Measurements from ENCODE around the gene DEFB131B.
"Not testable (repeated sequence)": the region's sequence is repeated elsewhere in the genome, so short reads cannot be mapped to it uniquely, and the experiment has no call there.

Gene DEFB131B

GRCh38 chr11:71878059-71878458 lies at the start of gene DEFB131B:
DEFB131B (plus strand) TSS chr11:71878453; CDS start chr11:71878453, 0 bp downstream.
- DNase-seq = not testable (repeated sequence)

- DNase-seq = not testable (repeated sequence)
Measured at GRCh38 chr11:71829247-71829646, 49.0 kb upstream of the DEFB131B start.

GRCh38 chr11:71829686-71830085 lies 48.6 kb upstream of the DEFB131B start:
- not testable (repeated sequence) for DNase-seq

- DNase-seq = not testable (repeated sequence)
Measured at GRCh38 chr11:71832811-71833210, 45.4 kb upstream of the DEFB131B start, which contains the start of gene DEFB108B. DEFB108B (plus strand) TSS chr11:71833200; CDS start chr11:71833200, 0 bp downstream.

- DNase-seq = not testable (repeated sequence)
Measured at GRCh38 chr11:71842720-71843119, 35.5 kb upstream of the DEFB131B start.

GRCh38 chr11:71843355-71843754 lies 34.9 kb upstream of the DEFB131B start:
- DNase-seq = not testable (repeated sequence)

- DNase-seq = no peak
Measured at GRCh38 chr11:71843858-71844257, 34.4 kb upstream of the DEFB131B start.

GRCh38 chr11:71853895-71854294 lies 24.4 kb upstream of the DEFB131B start:
- DNase-seq = not testable (repeated sequence)

GRCh38 chr11:71855880-71856279 lies 22.4 kb upstream of the DEFB131B start:
- DNase-seq = not testable (repeated sequence)

GRCh38 chr11:71860835-71861234 lies 17.4 kb upstream of the DEFB131B start:
- DNase-seq = not testable (repeated sequence)

GRCh38 chr11:71863978-71864627 lies 14.2 kb upstream of the DEFB131B start:
- peak; percentile 46 for DNase-seq

- DNase-seq = not testable (repeated sequence)
Measured at GRCh38 chr11:71867209-71867608, 11.0 kb upstream of the DEFB131B start.

GRCh38 chr11:71869931-71870330 lies 8.3 kb upstream of the DEFB131B start:
- peak; percentile 5 for DNase-seq

- not testable (repeated sequence) for DNase-seq
Measured at GRCh38 chr11:71870661-71871060, 7.6 kb upstream of the DEFB131B start.

GRCh38 chr11:71876262-71876661 lies 2.0 kb upstream of the DEFB131B start:
- DNase-seq = not testable (repeated sequence)

GRCh38 chr11:71885806-71886205 lies 7.6 kb downstream of the DEFB131B start:
- not testable (repeated sequence) for DNase-seq

- DNase-seq = not testable (repeated sequence)
Measured at GRCh38 chr11:71888335-71889010, 10.2 kb downstream of the DEFB131B start.

- DNase-seq = not testable (repeated sequence)
Measured at GRCh38 chr11:71889181-71889872, 11.1 kb downstream of the DEFB131B start.

- no peak for DNase-seq
Measured at GRCh38 chr11:71895961-71896360, 17.7 kb downstream of the DEFB131B start.

GRCh38 chr11:71901137-71901536 lies 22.9 kb downstream of the DEFB131B start:
- DNase-seq = not testable (repeated sequence)

- no peak for DNase-seq
Measured at GRCh38 chr11:71908218-71908617, 30.0 kb downstream of the DEFB131B start.

GRCh38 chr11:71910775-71911174 lies 32.5 kb downstream of the DEFB131B start:
- not testable (repeated sequence) for DNase-seq

- DNase-seq = peak; percentile 86
Measured at GRCh38 chr11:71911321-71911985, 33.2 kb downstream of the DEFB131B start.
